Natural killer cell (primary cell): Measurements from ENCODE around the gene RNFT1. TPM values are rescaled to one million over a fixed set of nuclear protein-coding genes. Genes with fewer than 3 reads are reported as not detected.
"Not testable (repeated sequence)": the region's sequence is repeated elsewhere in the genome, so short reads cannot be mapped to it uniquely, and the experiment has no call there.

Experiments
- ATAC-seq, 3 donors: fragments of 150-1000 bp in 2 of 3; fragments of 200-7000 bp in 1 of 3; cut with Tn5 transposase; 1 replicate in 1 of 3; 2 replicates in 2 of 3; pipeline ENCODE4 v1.10.0; 2021; ENCODE audit warnings: mild to moderate bottlenecking in 2 of 3, moderate library complexity in 2 of 3
- DNase-seq, 2 donors: peaks; one replicate each; pipeline versions ENCODE4 v3.0.0 to v3.0.0-alpha.2; 2013 to 2021; ENCODE audit warnings: mixed read lengths in 1 of 2
- H3K27ac ChIP-seq: one replicate; pipeline ENCODE4 v1.5.1; 2013; ENCODE audit warnings: mild to moderate bottlenecking, low read length
- H3K27me3 ChIP-seq: one replicate; pipeline ENCODE4 v1.6.1; 2013; ENCODE audit warnings: low read length; ENCODE audit not compliant: control insufficient read depth, insufficient read depth
- H3K36me3 ChIP-seq: one replicate; pipeline ENCODE4 v1.6.1; 2013; ENCODE audit warnings: low read length; ENCODE audit not compliant: control insufficient read depth, insufficient read depth
- H3K4me1 ChIP-seq: one replicate; pipeline ENCODE4 v1.6.1; 2013; ENCODE audit warnings: low read length; ENCODE audit not compliant: control insufficient read depth, insufficient read depth
- H3K4me3 ChIP-seq: one replicate; pipeline ENCODE4 v1.5.1; 2013; ENCODE audit warnings: low read length
- H3K9me3 ChIP-seq: one replicate; pipeline ENCODE4 v1.6.1; 2013; ENCODE audit warnings: low read length; ENCODE audit not compliant: control insufficient read depth, insufficient read depth
- H3K27ac Mint-ChIP-seq, 2 donors: one replicate each; pipeline ENCODE4 v1.8.0; 2022; ENCODE audit warnings: mild to moderate bottlenecking in 2 of 2, mixed read lengths in 2 of 2, moderate library complexity in 1 of 2
- H3K27me3 Mint-ChIP-seq, 2 donors: one replicate each; pipeline ENCODE4 v1.8.0; 2022; ENCODE audit warnings: low read depth in 2 of 2, mixed read lengths in 2 of 2
- H3K36me3 Mint-ChIP-seq: one replicate; pipeline ENCODE4 v1.8.0; 2022; ENCODE audit warnings: mixed read lengths
- H3K4me1 Mint-ChIP-seq, 2 donors: one replicate each; pipeline ENCODE4 v1.8.0; 2022; ENCODE audit warnings: mixed read lengths in 2 of 2
- H3K4me3 Mint-ChIP-seq: one replicate; pipeline ENCODE4 v1.8.0; 2022; ENCODE audit warnings: mild to moderate bottlenecking, moderate library complexity, mixed read lengths
- H3K9me3 Mint-ChIP-seq, 2 donors: one replicate each; pipeline ENCODE4 v1.8.0; 2022; ENCODE audit warnings: mixed read lengths in 2 of 2
- WGBS: methylation state at CpG from one replicate; pipeline ENCODE4 v1.1.7; 2013; ENCODE audit warnings: missing lambda C conversion rate; ENCODE audit not compliant: insufficient coverage; 5-methylcytosine and 5-hydroxymethylcytosine counted together
- intact Hi-C: fragments of 100-400 bp; cut with micrococcal nuclease; formaldehyde crosslinking; loops from one replicate; pipeline ENCODE4 v1.14.2; 2022
- total RNA-seq, 4 donors: library from RNA; stranded (reverse); fragments of 120-200 nt in 1 of 4; gene quantifications; one replicate each; pipeline versions ENCODE4 v1.2.3 to v1.2.4, GENCODE V29; 2013 to 2022
- TF ChIP-seq, protein P1 (sequence below): fragments of 200-600 bp; IDR thresholded peaks from one replicate; pipeline ENCODE4 v1.8.0; 2022; ENCODE audit warnings: antibody characterized with exemption

RNFT1 gene
- total RNA-seq, 3 donors from 2014 or later (not counting 1 experiment from before 2014, with no cell fraction given) = 37.5 to 54.5 (median 39.3) TPM

DNA sequence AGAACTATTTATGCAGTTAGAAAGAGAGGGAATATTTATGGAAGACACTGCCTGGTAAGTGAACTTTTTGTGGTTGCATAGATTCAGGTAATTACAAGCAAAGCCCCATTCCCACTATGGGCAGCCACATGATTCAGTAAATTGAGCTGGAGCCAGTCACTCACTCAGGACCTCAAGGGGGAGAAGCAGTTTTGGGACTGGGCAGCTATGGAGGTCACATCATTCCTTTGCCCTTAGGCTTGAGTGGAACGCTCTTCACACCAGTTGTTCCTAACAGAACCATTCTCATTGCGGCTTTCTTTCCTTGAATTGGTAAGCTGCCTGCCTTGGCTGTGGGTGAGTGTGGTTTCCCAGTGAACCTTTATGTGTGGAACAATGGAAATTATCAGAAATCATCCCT is 34.4 kb downstream of the RNFT1 start:
- peaks cover 72% of the 10 kb centered on the region for H3K36me3 ChIP-seq
- H3K9me3 Mint-ChIP-seq, DNase-seq, H3K27ac ChIP-seq, H3K27me3 ChIP-seq, H3K4me1 ChIP-seq, H3K4me1 Mint-ChIP-seq, intact Hi-C loops, H3K4me3 ChIP-seq, H3K27ac Mint-ChIP-seq, H3K9me3 ChIP-seq, H3K4me3 Mint-ChIP-seq, ATAC-seq, H3K27me3 Mint-ChIP-seq: not testable (repeated sequence)
- H3K36me3 Mint-ChIP-seq = peaks cover 12% of the 10 kb centered on the region
- 100% methylated on average over 1 of the region's 2 CpGs for WGBS

DNA sequence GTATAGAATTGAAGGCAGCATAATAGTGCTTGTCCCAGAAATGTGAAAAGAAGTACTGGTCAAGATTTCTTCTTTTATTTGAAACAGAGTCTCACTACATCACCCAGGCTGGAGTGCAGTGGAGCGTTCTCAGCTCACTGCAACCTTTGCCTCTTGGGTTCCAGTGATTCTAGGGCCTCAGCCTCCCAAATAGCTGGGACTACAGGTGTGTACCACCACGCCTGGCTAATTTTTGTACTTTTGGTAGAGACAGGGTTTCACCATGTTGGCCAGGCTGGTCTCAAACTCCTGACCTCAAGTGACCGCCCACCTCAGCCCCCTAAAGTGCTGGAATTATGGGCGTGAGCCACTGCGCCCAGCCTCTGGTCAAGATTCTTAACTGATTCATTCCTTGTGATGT is 43.9 kb downstream of the RNFT1 start:
- H3K27me3 Mint-ChIP-seq, H3K27ac Mint-ChIP-seq, H3K36me3 Mint-ChIP-seq, H3K4me3 ChIP-seq, H3K4me3 Mint-ChIP-seq, intact Hi-C loops, H3K4me1 ChIP-seq, H3K9me3 ChIP-seq, H3K4me1 Mint-ChIP-seq, H3K27ac ChIP-seq, DNase-seq, ATAC-seq, H3K27me3 ChIP-seq, H3K9me3 Mint-ChIP-seq: not testable (repeated sequence)
- peaks cover 45% of the 10 kb centered on the region for H3K36me3 ChIP-seq
- 99% methylated on average over 5 of the region's 5 CpGs for WGBS

DNA sequence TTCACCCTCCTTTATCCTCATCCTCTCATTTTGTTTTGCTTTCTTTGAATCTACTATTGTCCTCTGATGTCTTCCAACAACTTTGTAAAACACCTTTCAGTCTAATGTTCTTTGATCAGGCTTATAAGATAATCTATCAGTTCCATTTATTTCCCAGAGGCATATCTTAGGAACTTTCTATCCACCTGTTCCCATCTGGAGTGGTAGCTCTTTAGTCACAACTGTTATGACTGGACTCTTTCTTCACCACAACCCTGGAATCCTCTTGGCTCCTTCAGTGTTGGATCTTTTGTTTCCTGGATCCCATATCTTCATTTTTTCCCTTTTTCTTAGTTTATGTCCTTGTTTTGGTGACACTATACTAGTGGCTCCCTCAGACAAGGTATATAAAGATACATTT is 48.1 kb downstream of the RNFT1 start:
- Histone ChIP-seq H3K27ac (no peak overlapping the region), H3K36me3 (peaks cover 60% of the 10 kb centered on the region), H3K9me3 (no peaks in the 10 kb centered on the region), H3K4me1 (no peaks in the 10 kb centered on the region), H3K4me3 (no peak overlapping the region), H3K27me3 (no peaks in the 10 kb centered on the region)
- Mint-ChIP-seq H3K9me3 (no peaks in the 10 kb centered on the region), H3K4me1 (peaks cover 0 to 4% of the 10 kb centered on the region in 2 donors), H3K27ac (peak overlapping the region in 1 of 2 donors; percentile 7), H3K27me3 (no peaks in the 10 kb centered on the region), H3K4me3 (no peak overlapping the region), H3K36me3 (peaks cover 8% of the 10 kb centered on the region)
- intact Hi-C loops = loop anchor here (10.0 kb wide), 1 partner anchor 188 kb away; no protein-coding TSS in a partner anchor
- DNase-seq (no peak), ATAC-seq (no peak)
- TF ChIP-seq, protein P1, sequence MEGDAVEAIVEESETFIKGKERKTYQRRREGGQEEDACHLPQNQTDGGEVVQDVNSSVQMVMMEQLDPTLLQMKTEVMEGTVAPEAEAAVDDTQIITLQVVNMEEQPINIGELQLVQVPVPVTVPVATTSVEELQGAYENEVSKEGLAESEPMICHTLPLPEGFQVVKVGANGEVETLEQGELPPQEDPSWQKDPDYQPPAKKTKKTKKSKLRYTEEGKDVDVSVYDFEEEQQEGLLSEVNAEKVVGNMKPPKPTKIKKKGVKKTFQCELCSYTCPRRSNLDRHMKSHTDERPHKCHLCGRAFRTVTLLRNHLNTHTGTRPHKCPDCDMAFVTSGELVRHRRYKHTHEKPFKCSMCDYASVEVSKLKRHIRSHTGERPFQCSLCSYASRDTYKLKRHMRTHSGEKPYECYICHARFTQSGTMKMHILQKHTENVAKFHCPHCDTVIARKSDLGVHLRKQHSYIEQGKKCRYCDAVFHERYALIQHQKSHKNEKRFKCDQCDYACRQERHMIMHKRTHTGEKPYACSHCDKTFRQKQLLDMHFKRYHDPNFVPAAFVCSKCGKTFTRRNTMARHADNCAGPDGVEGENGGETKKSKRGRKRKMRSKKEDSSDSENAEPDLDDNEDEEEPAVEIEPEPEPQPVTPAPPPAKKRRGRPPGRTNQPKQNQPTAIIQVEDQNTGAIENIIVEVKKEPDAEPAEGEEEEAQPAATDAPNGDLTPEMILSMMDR = no peak

DNA sequence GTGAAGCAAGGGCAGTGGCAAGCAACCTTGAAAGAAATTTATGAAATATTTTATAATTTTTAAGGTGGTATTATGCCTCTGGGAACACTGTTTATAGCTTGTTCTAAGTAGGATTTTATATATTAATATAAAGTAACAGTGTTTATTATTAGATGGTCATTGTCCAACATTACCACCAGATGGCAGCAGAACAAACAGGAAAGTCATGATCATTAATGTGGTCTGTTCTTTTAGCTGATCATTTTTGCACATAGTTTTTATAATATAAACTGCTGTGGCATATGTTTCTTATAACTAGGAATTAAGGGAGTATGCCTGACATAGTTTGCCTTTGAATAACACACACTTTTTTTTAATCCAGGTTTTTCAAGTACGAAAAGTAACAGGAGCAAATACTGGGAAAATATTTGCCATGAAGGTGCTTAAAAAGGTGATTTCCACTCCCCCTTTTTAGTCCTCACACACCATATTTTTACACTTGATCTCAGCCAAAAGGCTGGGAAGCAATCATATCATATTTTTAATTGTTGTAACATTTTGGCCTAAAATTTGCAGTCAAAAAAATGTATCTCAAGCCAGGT is 50.2 kb downstream of the RNFT1 start:
- Histone ChIP-seq H3K9me3 (no peaks in the 10 kb centered on the region), H3K27me3 (no peaks in the 10 kb centered on the region), H3K36me3 (peaks cover 44% of the 10 kb centered on the region), H3K27ac (no peak overlapping the region), H3K4me3 (no peak overlapping the region), H3K4me1 (no peaks in the 10 kb centered on the region)
- WGBS = 89% methylated on average over 1 of the region's 1 CpG
- Mint-ChIP-seq H3K9me3 (no peaks in the 10 kb centered on the region), H3K27me3 (no peaks in the 10 kb centered on the region), H3K36me3 (peaks cover 8% of the 10 kb centered on the region), H3K27ac (no peak overlapping the region), H3K4me3 (no peak overlapping the region), H3K4me1 (peaks cover 0 to 4% of the 10 kb centered on the region in 2 donors)
- DNase-seq = peak in 1 of 2 donors; percentile 73
- TF ChIP-seq, protein P1 = peak; percentile 77
- peak; percentile 58 to 69 (median 61) for ATAC-seq
- intact Hi-C loops = loop anchor here (5.0 to 10.0 kb wide), 2 partner anchors 123 to 190 kb away; no protein-coding TSS in a partner anchor
